GM19467 (cell line): ENCODE data around the gene PLEKHJ1.

Experiments
- ATAC-seq: cut with Tn5 transposase; IDR thresholded peaks from one replicate; pipeline ENCODE4 v1.9.1; 2021; ENCODE audit warnings: mild to moderate bottlenecking, moderate library complexity; ENCODE audit not compliant: unreplicated experiment

The PLEKHJ1 gene

DNA sequence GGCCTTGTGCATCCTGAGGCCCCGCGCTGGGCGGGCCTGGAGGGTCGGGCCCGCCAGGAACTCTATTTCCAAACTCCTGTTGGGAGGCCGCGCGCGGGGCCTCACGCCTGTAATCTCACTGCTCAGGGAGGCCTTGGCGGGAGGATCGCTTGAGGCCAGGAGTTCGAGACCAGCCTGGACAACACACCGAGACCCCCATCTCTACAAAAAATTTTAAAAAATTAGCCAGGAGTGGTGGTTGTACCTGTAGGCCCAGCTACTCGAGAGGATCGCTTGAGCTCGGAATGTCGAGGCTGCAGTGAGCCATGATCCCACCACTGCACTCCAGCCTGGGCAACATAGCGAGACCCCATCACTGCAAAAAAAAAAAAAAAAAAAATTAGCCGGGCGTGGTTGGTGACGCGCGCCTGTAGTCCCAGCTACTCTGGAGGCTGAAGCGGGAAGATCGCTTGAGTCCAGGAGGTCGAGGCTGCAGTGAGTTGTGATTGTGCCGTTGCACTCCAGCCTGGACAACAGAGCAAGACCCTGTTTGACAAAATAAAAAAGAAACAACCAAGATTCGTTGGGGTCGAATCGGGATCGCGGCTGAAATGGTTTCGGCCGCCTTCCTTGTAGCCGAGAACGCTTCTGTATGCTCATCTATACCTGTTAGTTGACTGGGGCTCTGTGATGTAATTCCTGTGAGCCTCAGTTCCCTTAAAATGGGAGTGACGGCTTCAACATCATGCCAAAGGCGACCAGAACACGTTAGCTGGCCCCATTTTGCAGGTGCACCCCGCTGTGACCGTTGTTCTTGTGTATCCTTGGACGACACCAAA is 1.1 kb upstream of the PLEKHJ1 start:
- ATAC-seq, result no peak

DNA sequence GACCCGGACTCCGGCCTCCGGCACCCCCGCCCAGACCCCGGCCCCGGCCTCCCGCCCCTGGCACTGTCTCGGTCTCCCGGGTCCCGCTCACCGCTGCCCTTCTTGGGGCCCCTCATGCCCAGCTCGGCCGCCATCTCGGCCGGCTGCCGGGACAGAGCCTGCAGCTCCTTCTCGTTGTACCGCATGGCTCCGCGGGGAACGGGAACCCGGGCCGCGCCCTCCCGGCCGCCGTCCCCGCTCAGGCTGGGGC is 140 bp downstream of the PLEKHJ1 start:
- ATAC-seq, result no peak

DNA sequence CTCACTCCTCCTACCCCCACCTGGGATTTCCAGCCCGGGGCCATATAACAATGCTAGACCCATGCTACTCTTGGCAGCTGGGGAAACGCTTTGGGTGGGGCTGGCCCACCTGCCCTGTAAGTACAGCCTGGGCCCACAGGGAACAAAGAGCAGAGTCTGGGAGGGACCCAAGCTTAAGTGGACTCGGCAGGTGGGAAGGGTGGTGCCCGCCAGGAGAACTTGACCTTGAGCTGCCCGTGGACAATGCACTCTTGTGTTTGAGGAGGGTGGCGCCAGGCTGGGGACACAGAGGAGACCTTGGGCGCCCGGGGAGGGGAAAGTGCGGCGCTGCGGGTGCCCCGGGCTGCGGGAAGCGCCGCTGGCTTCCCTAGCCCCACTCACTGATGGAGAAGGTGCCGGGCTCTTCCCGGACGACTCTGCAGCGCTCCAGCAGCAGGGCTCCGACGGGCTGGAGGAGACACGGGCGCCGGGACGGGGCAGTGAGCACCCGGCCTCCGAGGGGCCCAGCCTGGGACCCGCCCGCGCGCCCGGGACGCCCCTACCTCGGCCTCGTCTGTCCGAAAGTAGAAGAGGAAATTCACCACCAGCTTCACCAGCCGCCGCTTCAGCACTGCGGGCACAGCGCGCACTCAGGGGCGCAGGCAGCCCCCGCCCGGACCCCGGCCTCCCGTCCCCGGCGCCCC is 607 bp downstream of the PLEKHJ1 start:
- peak; percentile 21 for ATAC-seq

DNA sequence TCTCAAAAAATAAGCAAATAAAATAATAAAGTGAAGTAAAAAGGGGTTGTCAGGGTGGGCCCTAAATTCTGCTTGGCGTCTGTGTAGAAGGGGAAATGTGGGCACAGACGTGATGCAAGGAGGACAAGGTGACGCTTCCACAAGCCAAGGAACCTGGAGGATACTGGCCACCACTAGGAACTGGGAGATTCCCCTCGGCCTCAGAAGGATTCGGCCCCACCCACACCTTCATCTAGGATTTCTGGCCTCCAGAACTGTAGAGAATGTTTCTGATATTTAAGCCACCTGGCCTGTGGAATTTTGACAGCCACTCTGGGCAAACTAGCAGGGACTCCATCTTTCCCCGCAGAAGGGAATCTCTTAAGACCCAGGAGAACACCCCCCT is 1.1 kb downstream of the PLEKHJ1 start:
- no peak for ATAC-seq

DNA sequence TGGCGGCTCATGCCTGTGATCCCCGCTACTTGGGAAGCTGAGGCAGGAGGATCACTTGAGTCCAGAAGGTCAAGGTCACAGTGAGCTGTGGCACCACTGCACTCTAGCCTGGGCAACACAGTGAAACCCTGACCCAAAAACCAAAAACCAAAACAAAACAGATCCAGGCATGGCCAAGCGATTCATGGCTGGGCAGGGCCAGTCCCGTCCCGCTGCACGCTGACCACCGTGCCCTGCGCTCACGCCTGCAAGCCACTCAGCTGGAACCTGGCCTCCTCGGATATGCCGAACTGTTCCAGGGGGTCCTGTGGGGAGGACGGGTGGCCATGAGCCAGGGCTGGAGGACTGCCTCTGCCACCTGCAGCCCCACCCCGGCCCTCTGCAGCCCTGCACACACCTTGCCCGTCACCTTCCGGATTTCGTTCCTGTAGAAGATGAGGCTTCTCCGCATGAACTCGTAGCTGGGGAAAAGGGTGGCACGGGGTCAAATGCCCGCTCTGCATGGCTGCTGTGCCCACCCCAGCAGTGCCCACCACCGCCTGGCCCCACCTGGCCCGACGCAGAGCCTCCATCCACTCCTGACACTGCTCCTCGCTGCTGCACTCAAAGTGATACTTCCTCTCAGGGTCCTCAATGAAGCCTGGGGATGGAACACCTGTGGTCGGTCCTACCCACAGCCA is 2.4 kb downstream of the PLEKHJ1 start:
- no peak for ATAC-seq

DNA sequence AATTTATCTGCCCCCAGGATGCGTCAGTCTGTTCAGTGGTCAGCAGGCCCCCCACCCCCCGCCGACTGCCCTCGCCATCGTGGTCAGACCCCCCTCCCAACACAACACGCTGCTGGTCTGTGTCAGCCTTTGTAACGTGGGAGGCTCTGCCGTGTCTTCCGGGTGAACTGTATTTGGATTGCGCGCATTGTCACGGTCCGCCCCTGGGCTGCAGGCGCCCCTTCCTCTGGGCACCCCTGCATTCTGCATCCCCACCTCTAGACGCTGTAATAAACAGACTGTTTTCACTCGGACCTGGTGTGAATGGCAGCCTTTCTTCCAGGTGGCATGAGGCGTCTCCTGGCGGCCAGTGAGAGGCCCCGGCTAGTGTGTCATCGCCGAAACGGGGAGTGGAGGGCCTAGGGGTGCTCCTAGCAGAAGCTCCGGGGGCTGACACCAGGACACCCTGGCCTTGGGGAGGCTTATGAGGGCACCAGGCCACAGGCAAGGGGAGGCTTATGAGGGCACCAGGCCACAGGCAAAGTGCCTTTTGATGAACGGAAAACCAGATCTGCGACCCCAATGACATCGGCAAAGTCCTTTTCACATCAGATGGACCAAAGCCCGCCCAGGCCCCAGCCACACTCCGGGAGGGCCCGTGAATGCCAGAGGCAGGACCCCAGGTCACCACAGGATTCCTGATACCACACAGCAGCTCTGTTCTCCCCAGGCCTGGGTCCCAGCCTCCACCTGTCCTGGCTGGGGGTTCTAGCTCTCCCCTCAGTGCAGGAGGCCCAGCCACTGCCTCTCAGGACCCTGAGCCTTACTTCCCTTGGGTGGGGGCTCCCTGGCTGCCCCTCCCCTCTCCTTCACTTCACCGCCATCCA is 3.6 kb downstream of the PLEKHJ1 start:
- no peak for ATAC-seq

DNA sequence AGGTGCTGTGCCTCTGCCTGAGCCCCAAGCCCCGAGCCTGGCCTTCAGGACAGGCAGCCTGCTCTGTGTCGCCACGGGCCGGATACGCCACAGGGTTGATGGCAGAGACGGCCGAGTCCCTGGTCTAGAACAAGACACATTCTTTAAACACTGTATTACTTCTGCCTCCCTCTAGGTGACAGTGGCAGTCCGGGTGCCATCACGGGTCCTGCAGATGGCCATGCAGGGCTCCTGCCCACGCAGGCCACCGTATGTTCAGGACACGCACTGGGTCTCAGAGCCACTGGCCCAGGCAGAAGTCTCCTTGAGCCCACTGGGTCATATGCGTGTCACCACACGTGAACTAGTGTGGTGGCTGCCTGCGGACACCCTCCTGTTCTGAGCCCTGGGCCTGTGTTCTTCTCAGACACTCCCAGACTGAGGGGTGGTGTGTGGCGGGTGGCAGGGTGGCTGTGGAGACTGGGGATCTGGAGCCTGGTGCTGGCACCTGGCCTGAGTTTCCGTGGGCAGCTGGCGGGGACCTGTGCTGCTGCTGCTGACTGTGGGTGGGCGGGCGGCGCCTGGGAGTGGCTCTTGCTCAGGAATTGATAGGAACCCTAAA is 4.4 kb downstream of the PLEKHJ1 start:
- no peak for ATAC-seq

DNA sequence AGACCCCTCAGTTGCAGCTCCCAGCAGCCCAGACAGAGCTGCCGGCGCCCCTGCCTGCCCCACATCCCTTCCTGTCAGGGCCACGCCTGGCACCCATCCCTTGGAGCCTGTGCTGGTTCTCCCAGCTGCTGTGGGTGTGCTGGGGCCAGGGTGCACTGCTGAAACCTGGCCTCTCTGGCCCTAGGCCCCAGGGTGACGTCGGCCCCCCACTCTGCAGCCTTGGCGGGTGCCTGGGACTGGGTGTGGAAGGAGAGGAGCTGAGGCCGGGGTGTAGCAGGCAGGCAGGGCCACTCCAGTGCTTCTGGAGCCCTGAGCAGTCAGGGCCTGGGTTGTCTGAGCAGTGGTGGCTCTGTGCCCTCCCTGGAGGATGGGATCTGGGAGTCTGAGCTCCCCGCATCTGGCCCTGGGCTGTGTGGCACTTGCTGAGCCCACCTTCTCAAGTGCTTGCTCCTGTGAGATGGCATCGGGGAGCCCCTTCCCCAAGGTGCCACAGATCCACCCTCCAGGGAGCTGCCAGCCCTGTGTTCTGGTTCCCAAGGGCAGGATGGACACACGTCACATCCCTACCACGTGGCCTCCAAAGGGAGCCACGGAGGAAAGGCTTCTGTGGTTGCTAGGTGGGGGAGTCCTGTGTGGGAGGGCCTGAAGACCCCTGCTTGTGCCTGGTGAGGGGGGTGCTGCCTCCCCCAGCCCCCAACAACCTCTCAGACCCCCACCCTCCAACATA is 5.2 kb downstream of the PLEKHJ1 start:
- no peak for ATAC-seq

DNA sequence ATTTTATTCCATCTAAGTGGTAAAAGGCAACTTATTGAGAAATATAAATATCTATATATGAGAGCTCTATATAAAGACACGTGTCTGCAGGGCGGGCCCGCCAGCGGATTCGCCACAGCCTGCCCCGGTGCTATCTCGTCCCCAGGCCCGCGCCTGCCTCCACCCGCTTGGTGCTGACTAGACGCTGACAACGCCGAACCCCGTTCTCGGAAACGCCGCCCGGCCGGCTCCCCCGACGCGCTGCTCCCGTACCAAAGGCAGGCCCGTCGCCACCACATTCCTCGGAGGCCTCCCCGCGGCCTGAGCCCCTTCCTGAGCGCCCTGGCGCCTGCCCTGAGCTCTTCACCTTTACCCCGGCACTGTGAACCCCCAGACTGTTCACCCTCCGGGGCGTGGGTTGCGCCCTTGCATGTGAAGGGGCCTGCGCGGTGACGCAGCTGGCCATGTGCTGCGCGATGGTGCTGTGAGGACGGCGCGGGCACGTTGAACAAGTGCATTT is 6.0 kb downstream of the PLEKHJ1 start:
- no peak for ATAC-seq

DNA sequence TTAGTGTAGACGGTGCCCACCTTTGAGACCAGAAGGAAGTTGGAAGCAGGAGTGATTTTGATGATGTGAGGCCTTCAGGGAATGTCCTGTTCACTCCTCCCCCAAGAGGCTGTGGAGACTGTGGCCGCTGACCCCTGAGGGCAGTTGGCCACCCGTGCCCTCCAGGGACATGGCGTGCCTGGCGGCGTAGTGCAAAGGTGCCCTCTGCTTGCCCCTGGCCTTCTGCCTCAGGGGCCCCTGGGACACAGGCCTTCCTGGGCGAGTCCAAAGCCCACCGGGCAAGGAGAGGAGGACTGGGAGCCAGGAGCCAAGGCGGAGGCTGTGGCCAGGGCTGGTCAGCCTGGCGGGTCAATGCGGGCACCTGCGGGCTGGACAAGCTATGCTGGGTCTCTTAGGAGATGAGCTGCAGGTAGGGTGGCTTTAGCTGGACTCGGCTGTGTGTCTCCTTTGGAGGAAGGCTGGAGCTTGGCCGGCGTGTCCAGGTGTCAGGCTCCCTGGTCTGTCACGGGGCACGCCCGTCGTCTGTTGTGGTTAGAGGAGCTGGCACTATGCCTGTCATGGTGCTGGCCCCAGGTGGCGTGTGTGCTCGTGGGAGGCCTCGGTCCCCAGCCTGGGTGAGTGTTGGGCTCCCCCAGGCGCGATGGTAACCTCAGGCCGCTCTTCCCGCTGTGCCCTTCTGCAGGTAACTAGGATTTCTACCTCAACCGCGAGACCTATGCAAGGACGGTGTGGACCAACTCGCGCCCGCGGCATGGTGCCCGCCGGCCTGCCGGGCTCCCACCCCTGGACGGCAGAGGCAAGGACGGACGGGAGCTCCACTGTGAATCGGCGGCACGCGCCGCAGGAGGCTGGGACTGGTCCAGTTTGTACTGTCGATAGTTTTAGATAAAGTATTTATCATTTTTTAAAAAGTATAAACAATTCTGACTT is 6.8 kb downstream of the PLEKHJ1 start:
- ATAC-seq, result no peak

DNA sequence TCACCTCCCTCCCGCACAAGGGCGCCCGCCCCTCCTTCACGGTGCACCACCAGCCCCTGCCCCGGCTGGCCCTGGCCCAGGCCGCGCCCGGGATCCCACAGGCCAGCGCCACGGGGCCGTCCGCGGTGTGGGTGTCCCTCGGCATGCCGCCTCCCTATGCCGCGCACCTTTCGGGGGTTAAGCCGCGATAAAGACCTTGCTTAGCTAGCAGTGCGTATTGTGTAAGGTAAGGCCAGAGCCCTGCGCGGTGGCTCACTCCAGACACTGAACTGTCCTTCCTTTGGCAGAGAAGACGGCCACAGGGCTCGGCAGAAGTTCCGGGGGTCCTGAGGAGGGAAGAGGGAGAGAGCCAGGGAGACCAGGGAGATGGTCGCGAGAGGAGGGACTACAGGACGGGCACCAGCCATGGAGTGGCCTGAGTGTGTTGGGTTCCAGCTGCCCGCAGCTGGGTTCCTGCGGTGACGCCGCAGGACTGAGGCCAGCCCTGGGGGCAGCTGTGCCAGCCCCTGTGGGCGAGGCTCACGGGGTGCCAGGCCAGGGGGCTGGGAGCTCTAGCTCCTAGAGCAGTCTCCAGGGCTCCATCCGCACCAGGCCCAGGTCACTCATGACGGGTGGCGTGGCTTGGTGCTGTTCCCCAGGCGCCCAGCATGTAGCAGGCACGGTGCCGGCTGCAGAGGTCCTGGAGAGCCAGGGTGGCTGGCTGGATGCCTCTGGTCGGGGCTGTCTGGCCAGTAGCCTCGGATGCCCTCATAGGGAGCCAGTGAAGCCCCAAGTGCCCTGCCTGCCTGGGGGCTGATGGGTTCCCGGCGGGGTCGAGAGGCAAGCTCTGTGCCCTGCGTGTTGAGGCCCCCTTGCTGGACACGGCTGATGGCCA is 7.7 kb downstream of the PLEKHJ1 start:
- no peak for ATAC-seq

DNA sequence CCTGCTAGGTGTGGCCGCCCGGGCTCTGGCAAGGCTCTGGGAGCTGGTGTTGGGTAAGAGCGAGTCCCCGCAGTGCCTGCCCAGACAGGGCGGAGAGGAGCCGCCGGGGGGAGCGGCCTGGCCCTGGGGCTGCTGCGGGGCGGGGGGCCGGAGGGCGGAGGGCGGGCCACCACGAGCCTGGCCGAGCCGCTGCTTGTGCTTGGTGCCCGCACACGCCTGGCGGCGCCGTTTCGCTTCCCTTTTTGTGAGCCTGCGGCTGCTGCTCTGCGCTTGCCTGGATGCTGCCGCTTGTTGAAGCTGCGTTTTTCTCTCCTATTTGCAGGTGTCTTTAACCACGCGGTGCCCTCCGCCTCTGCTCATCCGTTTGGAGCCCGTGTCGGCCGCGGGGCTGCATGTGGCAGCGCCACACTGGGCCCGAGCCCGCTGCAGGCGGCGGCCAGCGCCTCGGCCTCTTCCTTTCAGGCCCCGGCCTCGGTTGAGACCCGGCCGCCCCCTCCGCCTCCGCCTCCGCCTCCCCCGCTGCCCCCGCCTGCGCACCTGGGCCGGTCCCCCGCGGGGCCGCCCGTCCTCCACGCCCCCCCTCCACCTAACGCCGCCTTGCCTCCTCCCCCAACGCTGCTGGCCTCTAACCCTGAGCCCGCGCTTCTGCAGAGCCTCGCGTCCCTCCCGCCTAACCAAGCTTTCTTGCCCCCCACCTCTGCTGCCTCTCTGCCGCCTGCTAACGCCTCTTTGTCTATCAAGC is 8.5 kb downstream of the PLEKHJ1 start:
- ATAC-seq, result no peak

DNA sequence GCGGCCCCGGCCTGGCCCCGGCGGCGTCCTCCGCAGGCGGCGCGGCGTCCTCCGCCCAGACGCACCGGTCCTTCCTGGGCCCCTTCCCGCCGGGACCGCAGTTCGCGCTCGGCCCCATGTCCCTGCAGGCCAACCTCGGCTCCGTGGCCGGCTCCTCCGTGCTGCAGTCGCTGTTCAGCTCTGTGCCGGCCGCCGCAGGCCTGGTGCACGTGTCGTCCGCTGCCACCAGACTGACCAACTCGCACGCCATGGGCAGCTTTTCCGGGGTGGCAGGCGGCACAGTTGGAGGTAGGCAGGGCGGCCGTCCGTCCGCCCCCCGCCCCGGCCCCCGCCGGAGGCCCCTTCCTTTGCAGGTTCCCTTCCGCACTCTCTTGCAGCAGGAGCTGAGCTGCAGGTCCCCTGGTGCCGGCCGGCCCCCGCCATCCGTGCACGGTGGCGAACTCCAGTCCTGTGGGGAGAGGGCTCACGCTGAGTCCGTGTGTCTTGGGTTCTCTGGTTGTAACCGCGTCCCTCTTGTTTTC is 9.2 kb downstream of the PLEKHJ1 start:
- no peak for ATAC-seq

DNA sequence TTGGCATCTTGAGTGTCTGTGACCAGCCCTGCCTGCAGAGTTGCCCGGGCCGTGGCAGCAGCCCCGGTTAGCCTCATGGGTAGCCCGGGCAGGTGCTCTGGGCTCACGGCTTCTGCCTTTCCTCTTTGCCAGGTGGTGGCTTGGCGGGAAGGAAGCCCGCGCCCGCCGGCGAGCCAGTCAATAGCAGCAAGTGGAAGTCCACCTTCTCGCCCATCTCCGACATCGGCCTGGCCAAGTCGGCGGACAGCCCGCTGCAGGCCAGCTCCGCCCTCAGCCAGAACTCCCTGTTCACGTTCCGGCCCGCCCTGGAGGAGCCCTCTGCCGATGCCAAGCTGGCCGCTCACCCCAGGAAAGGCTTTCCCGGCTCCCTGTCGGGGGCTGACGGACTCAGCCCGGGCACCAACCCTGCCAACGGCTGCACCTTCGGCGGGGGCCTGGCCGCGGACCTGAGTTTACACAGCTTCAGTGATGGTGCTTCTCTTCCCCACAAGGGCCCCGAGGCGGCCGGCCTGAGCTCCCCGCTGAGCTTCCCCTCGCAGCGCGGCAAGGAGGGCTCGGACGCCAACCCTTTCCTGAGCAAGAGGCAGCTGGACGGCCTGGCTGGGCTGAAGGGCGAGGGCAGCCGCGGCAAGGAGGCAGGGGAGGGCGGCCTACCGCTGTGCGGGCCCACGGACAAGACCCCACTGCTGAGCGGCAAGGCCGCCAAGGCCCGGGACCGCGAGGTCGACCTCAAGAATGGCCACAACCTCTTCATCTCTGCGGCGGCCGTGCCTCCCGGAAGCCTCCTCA is 9.9 kb downstream of the PLEKHJ1 start:
- no peak for ATAC-seq

DNA sequence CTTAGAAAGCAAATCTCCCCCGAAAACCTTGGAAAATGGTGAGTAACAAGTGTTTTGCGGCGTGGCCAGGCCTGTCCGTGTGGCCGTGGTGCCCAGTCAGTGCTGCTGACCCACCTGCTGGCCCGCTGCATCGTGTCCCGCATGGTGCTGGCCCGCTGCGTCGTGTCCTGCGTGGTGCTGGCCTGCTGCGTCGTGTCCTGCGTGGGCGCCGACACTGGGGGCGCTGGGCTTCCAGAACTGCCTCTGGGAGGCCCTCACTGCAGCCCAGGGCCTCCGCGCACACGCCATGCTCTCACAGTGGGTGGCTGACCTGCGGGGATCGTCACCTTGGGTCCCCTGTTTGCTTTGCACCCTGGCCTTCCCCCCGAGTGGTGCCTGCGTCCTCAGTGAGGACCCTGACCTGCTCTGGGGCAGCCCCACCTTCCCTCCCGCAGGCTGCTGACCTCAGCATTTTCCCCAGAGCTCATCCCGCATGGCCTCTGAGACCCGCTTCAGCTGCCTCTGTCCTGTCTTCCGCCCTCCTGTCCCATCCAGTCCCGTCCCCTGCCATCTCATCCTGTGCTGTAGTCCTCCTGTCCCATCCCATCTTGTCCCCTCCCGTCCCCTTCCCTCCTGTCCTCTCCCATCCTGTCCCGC is 10.6 kb downstream of the PLEKHJ1 start:
- no peak for ATAC-seq
